Measurements from ENCODE around the gene CRHR1.
"Not testable (repeated sequence)": the region's sequence is repeated elsewhere in the genome, so short reads cannot be mapped to it uniquely, and the experiment has no call there.

CRHR1 gene

GRCh38 chr17:45784293-45784740 lies at the start of gene CRHR1:
CRHR1 (plus strand) TSS chr17:45784320; CDS start chr17:45784545, 225 bp downstream.
- H3K27ac ChIP-seq, result no peak within 1 kb of the TSS
- no peak for TF ChIP-seq ZFX (IDR thresholded peaks at IDR 0.05)
- TF ChIP-seq CTCF (conservative IDR thresholded peaks at IDR 0.05), result no peak

GRCh38 chr17:45734598-45734997 lies 49.5 kb upstream of the CRHR1 start:
- TF ChIP-seq CTCF (conservative IDR thresholded peaks at IDR 0.05) (no peak), ZFX (IDR thresholded peaks at IDR 0.05) (no peak)
- no peak overlapping the region for H3K27ac ChIP-seq

- H3K27ac ChIP-seq, result no peak overlapping the region
- TF ChIP-seq CTCF (conservative IDR thresholded peaks at IDR 0.05) (no peak), ZFX (IDR thresholded peaks at IDR 0.05) (no peak)
Observed at GRCh38 chr17:45735488-45735887, 48.6 kb upstream of the CRHR1 start.

- no peak for TF ChIP-seq CTCF (conservative IDR thresholded peaks at IDR 0.05)
- no peak for TF ChIP-seq ZFX (IDR thresholded peaks at IDR 0.05)
- H3K27ac ChIP-seq, result no peak overlapping the region
Observed at GRCh38 chr17:45739786-45740185, 44.3 kb upstream of the CRHR1 start.

GRCh38 chr17:45740553-45741330 lies 43.4 kb upstream of the CRHR1 start:
- no peak for TF ChIP-seq CTCF (conservative IDR thresholded peaks at IDR 0.05)
- TF ChIP-seq ZFX (IDR thresholded peaks at IDR 0.05), result no peak
- no peak overlapping the region for H3K27ac ChIP-seq

- TF ChIP-seq CTCF (conservative IDR thresholded peaks at IDR 0.05), result no peak
- TF ChIP-seq ZFX (IDR thresholded peaks at IDR 0.05), result no peak
- H3K27ac ChIP-seq, result no peak overlapping the region
Observed at GRCh38 chr17:45742251-45742650, 41.9 kb upstream of the CRHR1 start.

GRCh38 chr17:45743626-45744326 lies 40.3 kb upstream of the CRHR1 start:
- TF ChIP-seq CTCF (conservative IDR thresholded peaks at IDR 0.05) (no peak), ZFX (IDR thresholded peaks at IDR 0.05) (no peak)
- H3K27ac ChIP-seq, result no peak overlapping the region

GRCh38 chr17:45744826-45745225 lies 39.3 kb upstream of the CRHR1 start:
- not testable (repeated sequence) for H3K27ac ChIP-seq

Data from C4-2B (cell line).